Adipose tissue (tissue), 3 donors: Measurements from ENCODE around the gene POTEM. TPM values are rescaled to one million over a fixed set of nuclear protein-coding genes. Genes with fewer than 3 reads are reported as not detected.
"Not testable (repeated sequence)": the region's sequence is repeated elsewhere in the genome, so short reads cannot be mapped to it uniquely, and the experiment has no call there.

Source experiments
- H3K27ac ChIP-seq: one replicate; pipeline ENCODE4 v1.5.1; 2013; ENCODE audit warnings: low read depth, low read length
- WGBS, 3 donors: extraction: QIAGEN DNeasy Blood & Tissue Kit; methylation state at CpG; one replicate each; pipeline ENCODE4 v1.1.7; 2013; 5-methylcytosine and 5-hydroxymethylcytosine counted together
- polyA plus RNA-seq, 3 donors: library from polyadenylated mRNA; stranded (reverse); fragments of 200-250 nt; gene quantifications; one replicate each; pipeline ENCODE4 v1.2.3, GENCODE V29; 2013
- donor health status: healthy with polysubstance abuse.
- donor health status: Bipolar disorder and iron deficiency.
- donor health status: healthy.

POTEM gene
- polyA plus RNA-seq, 3 donors, result not detected

DNA sequence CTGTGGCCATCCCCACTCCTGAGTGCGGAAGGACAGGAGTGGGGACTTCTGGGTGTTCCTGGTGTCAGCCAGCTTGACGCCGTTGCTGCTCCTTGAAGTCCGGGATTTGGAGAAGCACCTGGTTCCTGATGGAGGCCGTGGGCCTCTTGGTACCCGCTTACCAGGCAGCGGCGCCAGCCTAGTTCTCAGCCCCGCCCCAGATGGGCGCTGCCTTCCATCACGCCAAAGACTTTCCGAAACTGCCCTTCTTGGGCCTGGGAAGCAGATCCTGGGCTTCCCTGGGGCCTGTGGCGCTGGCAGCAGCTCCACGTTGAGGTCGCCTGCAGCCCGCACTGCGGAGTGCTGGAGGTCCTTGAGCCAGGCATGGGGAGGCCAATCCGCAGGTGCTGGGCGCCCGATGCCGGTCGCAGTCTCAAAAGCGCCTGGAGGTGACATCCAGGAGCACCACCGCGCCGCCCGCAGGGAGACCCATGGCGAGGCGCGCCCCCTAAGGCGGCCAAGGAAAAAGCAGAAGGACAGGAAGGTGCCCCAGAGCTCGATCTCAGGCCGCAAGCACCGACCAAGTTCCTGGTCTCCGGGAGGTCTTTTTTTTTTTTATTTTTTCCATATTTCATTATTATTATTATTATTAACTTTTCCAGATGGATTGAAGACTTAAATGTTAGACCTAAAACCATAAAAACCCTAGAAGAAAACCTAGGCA is 59.6 kb downstream of the POTEM start:
- H3K27ac ChIP-seq, result not testable (repeated sequence)
- 72 to 81% (median 81%) methylated on average over 9 to 13 of the region's 35 CpGs for WGBS, 3 donors

DNA sequence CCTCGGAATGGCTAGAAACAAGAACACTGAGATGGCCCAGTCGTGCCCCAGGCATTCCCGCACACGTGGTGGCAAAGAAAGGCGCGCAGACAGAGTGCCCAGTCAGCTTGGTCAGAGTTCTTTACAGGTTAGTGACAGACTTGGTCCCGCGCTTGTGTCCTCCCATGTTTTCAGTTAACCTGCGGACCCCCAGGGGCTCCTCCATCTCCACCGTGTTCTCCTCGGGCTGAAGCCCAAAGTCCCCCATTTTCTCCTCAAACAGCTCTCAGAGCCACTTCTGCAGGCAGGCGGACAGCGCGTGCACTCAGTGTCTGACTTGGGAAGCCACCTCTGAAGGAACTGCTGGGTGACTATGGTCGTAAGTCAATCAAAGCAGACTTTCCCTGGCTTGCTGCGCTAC is 60.7 kb downstream of the POTEM start:
- not testable (repeated sequence) for H3K27ac ChIP-seq
- WGBS, 3 donors, result 77 to 93% (median 89%) methylated on average over 3 to 4 of the region's 16 CpGs

DNA sequence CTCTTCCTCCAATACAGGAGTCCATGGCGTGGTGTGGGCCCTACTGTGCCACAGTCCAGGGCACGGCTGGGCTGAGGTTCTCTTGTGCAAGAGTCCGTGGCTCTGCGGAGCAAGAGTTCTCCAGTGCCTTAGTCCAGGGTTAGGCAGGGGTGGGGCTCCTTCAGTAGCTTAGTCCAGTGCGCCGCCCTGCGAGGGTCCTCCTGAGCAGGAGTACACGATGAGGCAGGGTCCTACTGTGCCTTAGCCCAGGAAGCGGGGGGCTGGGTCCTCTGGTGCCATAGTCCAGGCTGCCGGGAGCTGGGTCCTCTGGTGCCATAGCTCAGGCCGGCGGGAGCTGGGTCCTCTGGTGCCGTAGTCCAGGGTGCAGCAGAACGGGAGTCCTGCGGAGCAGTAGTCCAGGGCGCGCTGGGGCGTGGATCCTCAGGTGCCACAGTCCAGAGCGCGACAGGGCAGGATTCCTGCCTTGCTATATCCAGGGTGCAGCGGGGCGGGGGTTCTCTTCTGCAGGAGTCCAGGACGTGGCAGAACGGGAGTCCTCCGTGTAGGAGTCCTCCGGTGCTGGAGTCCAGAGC is 69.7 kb downstream of the POTEM start:
- 94 to 100% (median 99%) methylated on average over 3 to 8 of the region's 26 CpGs for WGBS, 3 donors
- H3K27ac ChIP-seq, result not testable (repeated sequence)

- H3K27ac ChIP-seq, result not testable (repeated sequence)
- 93 to 100% (median 96%) methylated on average over 4 to 12 of the region's 28 CpGs for WGBS, 3 donors
Measured at GRCh38 chr14:19038060-19038664, 70.9 kb downstream of the POTEM start.

DNA sequence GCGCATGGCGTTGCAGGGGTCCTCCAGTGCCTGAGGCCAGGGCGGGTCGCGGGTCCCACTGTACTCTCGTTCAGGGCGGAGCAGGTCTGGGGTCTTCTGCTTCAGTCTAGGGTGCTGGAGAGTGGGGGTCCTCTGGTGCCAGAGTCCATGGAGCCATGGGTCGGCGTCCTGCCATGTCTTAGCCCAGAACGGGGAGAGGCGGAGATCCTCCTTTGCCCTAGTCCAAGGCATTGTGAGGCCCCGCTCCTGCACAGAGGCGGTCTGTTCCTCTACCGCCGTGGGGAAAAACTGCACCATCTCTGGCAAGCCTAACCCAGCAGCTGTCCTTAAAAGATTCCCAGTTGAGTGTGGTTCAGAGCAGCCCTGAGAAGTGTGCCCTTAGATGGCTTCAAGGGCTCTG is 71.6 kb downstream of the POTEM start:
- no CpG with 5 or more reads among the region's 15 CpGs for WGBS, 3 donors
- H3K27ac ChIP-seq, result not testable (repeated sequence)

GRCh38 chr14:19043384-19043783 is 76.2 kb downstream of the POTEM start:
- 44 to 76% (median 60%) methylated on average over 2 of the region's 2 CpGs for WGBS, 3 donors
- not testable (repeated sequence) for H3K27ac ChIP-seq
